T-cell (primary cell): ENCODE measurements around the gene FAM184A. TPM values are rescaled to one million over a fixed set of nuclear protein-coding genes. Genes with fewer than 3 reads are reported as not detected.

Experiments used
- ATAC-seq, 4 experiments: fragments of 200-7000 bp in 3 of 4; fragments of 150-1000 bp in 1 of 4; cut with Tn5 transposase; replicated peaks in 1 of 4; 1 replicate in 3 of 4; 2 replicates in 1 of 4; pipeline ENCODE4 v1.10.0; 2021; ENCODE audit warnings: moderate library complexity in 3 of 4, mild to moderate bottlenecking in 2 of 4, moderate number of reproducible peaks in 1 of 4
- CTCF ChIA-PET, 2 donors: fragments of 300-600 bp; sonication (Branson Sonifier 250); formaldehyde crosslinking; loops; one replicate each; lab custom pipeline; 2022; ENCODE audit warnings: antibody characterized with exemption in 2 of 2; lab: Charles Lee
- POLR2A ChIA-PET, 2 donors: fragments of 300-600 bp; sonication (Branson Sonifier 250); formaldehyde crosslinking; loops; one replicate each; lab custom pipeline; 2022; ENCODE audit warnings: antibody characterized with exemption in 2 of 2; lab: Charles Lee
- DNase-seq, 35 experiments: peaks; one replicate each; pipeline versions ENCODE4 v3.0.0 to v3.0.0-alpha.2; 2013 to 2023
- H3K27ac ChIP-seq: one replicate; pipeline ENCODE4 v1.5.1; 2013; ENCODE audit warnings: low read length
- H3K27me3 ChIP-seq, 2 experiments: replicated peaks in 1 of 2; 1 replicate in 1 of 2; 2 replicates in 1 of 2; pipeline versions ENCODE4 v1.6.1 to v1.7.0; 2013; ENCODE audit warnings: low read length in 1 of 2, mixed read lengths in 1 of 2; ENCODE audit not compliant: control insufficient read depth in 2 of 2, insufficient read depth in 2 of 2; ENCODE audit errors: extremely low read depth in 1 of 2
- H3K36me3 ChIP-seq, 2 donors: 1 replicate in 1 of 2; 2 replicates in 1 of 2; pipeline versions ENCODE4 v1.6.1 to v1.7.0; 2013; ENCODE audit warnings: low read length in 1 of 2; ENCODE audit not compliant: control insufficient read depth in 2 of 2, insufficient read depth in 1 of 2; ENCODE audit errors: extremely low read depth in 1 of 2
- H3K4me1 ChIP-seq, 2 experiments: 1 replicate in 1 of 2; 2 replicates in 1 of 2; pipeline versions ENCODE4 v1.6.1 to v1.7.0; 2013; ENCODE audit warnings: low read length in 2 of 2, mixed read lengths in 1 of 2; ENCODE audit not compliant: insufficient read depth in 2 of 2, control insufficient read depth in 1 of 2; ENCODE audit errors: extremely low read depth in 1 of 2
- H3K4me3 ChIP-seq, 2 donors: 1 replicate in 1 of 2; 2 replicates in 1 of 2; pipeline versions ENCODE4 v1.5.1 to v1.7.0; 2013; ENCODE audit warnings: mild to moderate bottlenecking in 2 of 2, low read length in 1 of 2, moderate library complexity in 1 of 2; ENCODE audit not compliant: control insufficient read depth in 1 of 2; ENCODE audit errors: extremely low read depth in 1 of 2
- H3K9me3 ChIP-seq: 2 replicates; pipeline ENCODE4 v1.7.0; 2013
- H3K27ac Mint-ChIP-seq, 2 donors: one replicate each; pipeline ENCODE4 v1.8.0; 2020 to 2021; ENCODE audit warnings: mild to moderate bottlenecking in 2 of 2, mixed read lengths in 2 of 2
- H3K27me3 Mint-ChIP-seq, 2 donors: one replicate each; pipeline ENCODE4 v1.8.0; 2021 to 2022; ENCODE audit warnings: mixed read lengths in 2 of 2
- H3K36me3 Mint-ChIP-seq: one replicate; pipeline ENCODE4 v1.8.0; 2021; ENCODE audit warnings: mixed read lengths
- H3K4me1 Mint-ChIP-seq, 3 donors: one replicate each; pipeline ENCODE4 v1.8.0; 2020 to 2022; ENCODE audit warnings: mixed read lengths in 3 of 3, mild to moderate bottlenecking in 1 of 3
- H3K4me3 Mint-ChIP-seq, 3 donors: one replicate each; pipeline ENCODE4 v1.8.0; 2020 to 2022; ENCODE audit warnings: mild to moderate bottlenecking in 3 of 3, mixed read lengths in 3 of 3, moderate library complexity in 3 of 3
- H3K9me3 Mint-ChIP-seq, 3 donors: one replicate each; pipeline ENCODE4 v1.8.0; 2020 to 2022; ENCODE audit warnings: mixed read lengths in 3 of 3
- WGBS: methylation state at CpG from one replicate; pipeline ENCODE4 v1.1.5; 2013; ENCODE audit warnings: missing lambda C conversion rate; ENCODE audit not compliant: insufficient coverage; 5-methylcytosine and 5-hydroxymethylcytosine counted together
- total RNA-seq, 35 experiments: library from RNA in 6 of 35; stranded (reverse) in 6 of 35; fragments of 120-200 nt in 1 of 35; gene quantifications; one replicate each; pipeline versions ENCODE4 v1.2.1 to v1.2.4 and lab custom pipeline; 2013 to 2026

Gene FAM184A
- total RNA-seq, 5 donors from 2014 or later (not counting 1 experiment from before 2014, with no cell fraction given) = 3.6 to 6.4 (median 5.1) TPM

DNA sequence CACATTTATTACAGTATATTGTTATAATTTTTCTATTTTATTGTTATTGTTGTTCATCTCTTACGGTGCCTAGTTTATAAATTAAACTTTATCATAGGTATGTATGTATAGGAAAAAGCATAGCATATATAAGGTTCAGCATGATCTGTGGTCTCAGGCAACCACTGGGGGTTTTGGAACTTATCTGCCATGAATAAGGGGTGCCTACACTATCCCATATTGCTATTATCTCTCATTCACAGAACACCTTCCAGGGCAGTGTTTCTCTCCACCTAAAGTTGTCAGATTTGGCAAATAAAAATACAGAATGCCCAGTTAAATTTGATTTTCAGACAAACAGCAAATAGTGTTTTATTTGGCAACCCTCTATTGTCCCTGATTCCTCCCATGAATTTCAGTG, 35.5 kb upstream of the FAM184A start:
- H3K9me3 Mint-ChIP-seq = no peaks in the 10 kb centered on the region
- POLR2A ChIA-PET = no interaction called here

DNA sequence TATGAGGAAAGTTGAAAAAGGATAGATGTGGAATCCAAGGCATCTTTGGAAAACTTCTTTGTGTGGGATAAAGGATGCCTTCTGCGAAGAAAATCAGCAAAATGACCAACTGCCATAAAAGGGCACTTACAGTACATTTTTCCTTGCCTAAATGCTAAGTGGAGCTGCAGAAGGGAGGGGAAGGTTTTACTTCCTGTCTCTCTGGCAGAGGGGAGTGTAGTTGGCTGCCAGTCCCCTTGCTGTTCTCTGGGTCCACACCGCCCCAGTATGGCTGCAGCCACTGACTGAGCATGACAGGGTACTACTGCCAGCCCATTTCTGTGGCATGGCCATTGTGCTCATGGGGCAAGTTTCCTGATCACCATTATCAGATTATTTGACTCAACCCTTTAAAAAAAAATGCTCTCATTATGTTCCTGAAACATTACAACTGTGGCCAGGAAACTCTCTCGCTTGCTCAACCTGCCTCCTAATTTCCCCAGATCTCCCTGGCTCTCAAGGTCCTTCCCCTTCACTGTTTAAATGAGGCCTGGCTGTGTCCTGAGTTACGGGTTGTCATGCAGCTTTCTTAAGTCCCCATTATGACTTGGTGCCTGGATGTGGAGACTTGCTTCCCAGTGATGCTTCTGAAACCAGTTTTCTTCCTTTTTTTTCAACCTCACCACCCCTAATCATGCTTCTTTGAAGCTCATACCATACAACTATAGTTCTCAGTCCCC, 34.5 kb upstream of the FAM184A start:
- H3K4me3 Mint-ChIP-seq = no peak overlapping the region
- WGBS = 60% methylated on average over 1 of the region's 4 CpGs
- no peak overlapping the region for H3K27ac Mint-ChIP-seq

More for the DNA sequence above, 35.5 kb upstream of the FAM184A start:
- DNase-seq = no peak
- Mint-ChIP-seq H3K4me1 (peaks cover 11 to 18% (median 11%) of the 10 kb centered on the region in 3 donors), H3K27me3 (peaks cover 0 to 3% of the 10 kb centered on the region in 2 donors), H3K36me3 (no peaks in the 10 kb centered on the region), H3K27ac (no peak overlapping the region), H3K4me3 (no peak overlapping the region)
- no CpG with 5 or more reads among the region's 1 CpG for WGBS
- ATAC-seq = no peak
- Histone ChIP-seq H3K27ac (no peak overlapping the region), H3K4me3 (no peak overlapping the region), H3K36me3 (no peaks in the 10 kb centered on the region), H3K4me1 (no peaks in the 10 kb centered on the region), H3K9me3 (no peaks in the 10 kb centered on the region), H3K27me3 (no peaks in the 10 kb centered on the region)
- CTCF ChIA-PET = no interaction called here

DNA sequence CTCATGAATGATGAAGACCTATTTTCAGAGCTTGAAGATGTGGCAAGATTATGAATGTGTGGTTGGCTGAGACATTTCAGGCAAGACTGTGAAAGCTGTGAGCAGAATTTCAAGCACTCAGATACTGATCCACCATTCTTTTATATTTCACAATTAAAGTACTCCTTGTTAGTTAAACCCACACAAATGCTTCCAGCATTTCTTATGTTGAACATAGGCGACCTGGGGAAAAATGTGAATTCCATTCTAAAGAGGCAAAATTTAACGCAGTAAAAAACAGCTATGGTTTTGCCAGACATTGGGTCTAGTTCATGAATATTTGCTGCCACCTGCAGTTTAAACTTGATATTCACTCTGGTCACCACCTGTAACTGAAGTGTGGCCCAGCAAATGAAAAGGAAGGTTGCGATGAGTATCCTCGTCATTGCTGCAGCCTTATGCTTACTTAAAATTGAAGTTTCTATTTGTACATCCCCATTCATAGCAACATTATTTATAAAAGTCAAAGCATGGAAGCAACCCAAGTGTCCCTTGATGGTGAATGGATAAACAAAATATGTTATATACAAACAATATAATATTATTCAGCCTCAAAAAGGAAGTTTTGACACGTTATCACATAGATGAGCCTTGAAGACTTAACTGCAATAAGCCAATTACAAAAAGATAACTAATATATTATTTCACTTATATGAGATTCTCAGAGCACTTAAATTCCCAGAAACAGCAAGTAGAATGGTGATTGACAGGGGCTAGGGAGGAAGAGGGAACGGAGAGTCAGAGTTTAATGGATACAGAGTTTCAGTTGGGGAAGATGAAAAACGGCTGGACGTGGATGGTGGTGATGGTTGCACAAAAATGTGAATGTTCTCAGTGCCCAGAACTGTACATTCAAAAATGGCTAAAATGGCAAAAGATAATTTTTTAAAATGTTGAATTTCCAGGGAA, 32.4 kb upstream of the FAM184A start:
- no peak overlapping the region for H3K4me3 ChIP-seq
- no peaks in the 10 kb centered on the region for H3K9me3 ChIP-seq
- DNase-seq (peak in 28 of 35 experiments; percentile 5 to 81 (median 32)), ATAC-seq (peak; percentile 83 to 86 (median 85))
- no peaks in the 10 kb centered on the region for H3K4me1 ChIP-seq
- peak overlapping the region in 1 of 2 donors; percentile 12 for H3K27ac Mint-ChIP-seq
- H3K4me3 Mint-ChIP-seq = no peak overlapping the region
- H3K27ac ChIP-seq = no peak overlapping the region
- 60% methylated on average over 5 of the region's 8 CpGs for WGBS
- no peaks in the 10 kb centered on the region for H3K9me3 Mint-ChIP-seq
- H3K4me1 Mint-ChIP-seq = peaks cover 11 to 18% (median 11%) of the 10 kb centered on the region in 3 donors
- CTCF ChIA-PET = interaction anchor here (0.6 to 3.4 kb wide), 46 partner anchors 8 to 1661 kb away, joined by 3 to 111 read pairs (median 4); partner anchors contain the start of gene FAM184A (in 1 of the 2)
- POLR2A ChIA-PET = interaction anchor here (0.5 to 1.2 kb wide), 3 partner anchors 33 to 478 kb away, joined by 3 to 8 read pairs (median 3); no protein-coding TSS in a partner anchor
- peaks cover 0 to 3% of the 10 kb centered on the region in 2 donors for H3K27me3 Mint-ChIP-seq
- H3K36me3 Mint-ChIP-seq = no peaks in the 10 kb centered on the region
- no peaks in the 10 kb centered on the region for H3K36me3 ChIP-seq
- H3K27me3 ChIP-seq = no peaks in the 10 kb centered on the region

More for the DNA sequence above, 34.5 kb upstream of the FAM184A start:
- H3K27me3 Mint-ChIP-seq = peaks cover 0 to 3% of the 10 kb centered on the region in 2 donors
- no peak for ATAC-seq
- ChIA-PET CTCF (interaction anchor here in 1 of 2 donors (0.5 to 0.7 kb wide), 3 partner anchors 10 to 857 kb away, joined by 3 to 4 read pairs (median 3); no protein-coding TSS in a partner anchor), POLR2A (no interaction called here)
- no peak overlapping the region for H3K27ac ChIP-seq
- H3K36me3 Mint-ChIP-seq = no peaks in the 10 kb centered on the region
- H3K9me3 Mint-ChIP-seq = no peaks in the 10 kb centered on the region
- no peaks in the 10 kb centered on the region for H3K36me3 ChIP-seq
- no peak overlapping the region for H3K4me3 ChIP-seq
- no peaks in the 10 kb centered on the region for H3K4me1 ChIP-seq
- no peaks in the 10 kb centered on the region for H3K9me3 ChIP-seq
- H3K4me1 Mint-ChIP-seq = peaks cover 11 to 18% (median 11%) of the 10 kb centered on the region in 3 donors
- DNase-seq = no peak
- no peaks in the 10 kb centered on the region for H3K27me3 ChIP-seq

DNA sequence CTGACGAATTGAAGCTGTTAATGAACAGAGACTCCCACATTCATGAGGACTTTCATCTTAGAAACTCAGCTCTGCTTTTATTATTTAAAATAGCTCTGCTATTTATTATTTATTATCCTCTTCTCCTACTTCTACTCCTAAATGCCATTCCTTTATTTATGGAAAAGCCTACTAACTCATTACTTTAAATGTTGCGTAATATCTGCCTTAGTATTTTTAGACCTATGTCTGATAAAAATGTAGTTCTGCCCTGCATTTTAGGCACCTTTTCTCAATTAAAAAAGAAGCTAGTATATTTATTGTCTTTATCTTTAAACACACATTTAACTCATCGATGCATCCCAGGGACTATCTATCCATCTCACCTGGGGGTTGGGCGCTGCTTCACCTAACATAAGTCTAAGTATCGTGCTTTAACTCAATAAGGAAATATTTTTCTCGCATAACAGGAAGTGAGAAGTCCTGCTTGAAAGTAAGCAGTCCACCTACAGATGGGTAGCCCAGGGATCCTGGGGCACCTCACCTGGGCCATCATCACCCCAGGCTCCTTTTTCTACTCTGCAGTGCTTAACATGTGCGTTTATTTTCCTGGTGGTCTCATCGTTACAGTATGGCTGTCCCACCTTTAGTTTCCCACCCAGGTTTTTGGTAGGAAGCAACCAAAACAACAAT, 31.3 kb upstream of the FAM184A start:
- Histone ChIP-seq H3K4me3 (no peak overlapping the region), H3K27me3 (no peaks in the 10 kb centered on the region), H3K27ac (no peak overlapping the region), H3K9me3 (no peaks in the 10 kb centered on the region), H3K36me3 (no peaks in the 10 kb centered on the region), H3K4me1 (no peaks in the 10 kb centered on the region)
- WGBS = 89% methylated on average over 2 of the region's 8 CpGs
- peaks cover 0 to 3% of the 10 kb centered on the region in 2 donors for H3K27me3 Mint-ChIP-seq
- ATAC-seq = no peak
- peaks cover 11 to 18% (median 11%) of the 10 kb centered on the region in 3 donors for H3K4me1 Mint-ChIP-seq
- no peak for DNase-seq
- H3K27ac Mint-ChIP-seq = peak overlapping the region; percentile 37 to 52
- no peaks in the 10 kb centered on the region for H3K9me3 Mint-ChIP-seq
- no peaks in the 10 kb centered on the region for H3K36me3 Mint-ChIP-seq
- peak overlapping the region in 1 of 3 donors; percentile 22 for H3K4me3 Mint-ChIP-seq
- CTCF ChIA-PET = interaction anchor here (0.6 to 3.4 kb wide), 35 partner anchors 10 to 1135 kb away, joined by 3 to 111 read pairs (median 4); partner anchors contain the start of gene FAM184A (in 1 of the 2)
- POLR2A ChIA-PET = interaction anchor here in 1 of 2 donors (0.6 kb wide), 1 partner anchor 477 kb away, joined by 3 read pairs; no protein-coding TSS in a partner anchor

DNA sequence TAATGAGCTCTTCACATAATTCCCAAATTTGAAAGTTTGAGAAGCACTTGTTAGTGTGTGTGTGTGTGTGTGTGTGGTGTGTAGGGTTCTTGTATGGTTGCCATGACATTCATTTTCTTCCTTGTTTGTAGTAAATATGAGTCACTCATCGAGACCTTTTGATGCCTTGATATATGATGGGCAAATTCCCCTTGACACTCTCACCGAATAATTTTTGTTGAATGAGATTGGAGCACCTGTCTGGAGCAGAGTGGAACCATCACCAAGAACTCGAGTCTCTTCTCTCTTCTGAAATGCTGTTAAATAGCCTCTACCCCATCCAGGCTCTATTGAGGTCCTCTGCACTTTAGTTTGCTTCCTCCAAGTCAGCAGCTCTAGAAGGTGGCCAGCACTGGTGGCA, 29.6 kb upstream of the FAM184A start:
- WGBS = 80% methylated on average over 1 of the region's 3 CpGs
- CTCF ChIA-PET = interaction anchor here (1.3 to 3.3 kb wide), 2 partner anchors 24 to 543 kb away, joined by 4 to 26 read pairs; no protein-coding TSS in a partner anchor
- Histone ChIP-seq H3K27ac (no peak overlapping the region), H3K4me3 (no peak overlapping the region), H3K36me3 (no peaks in the 10 kb centered on the region), H3K9me3 (no peaks in the 10 kb centered on the region), H3K4me1 (no peaks in the 10 kb centered on the region), H3K27me3 (no peaks in the 10 kb centered on the region)
- Mint-ChIP-seq H3K4me1 (peaks cover 11 to 18% (median 11%) of the 10 kb centered on the region in 3 donors), H3K4me3 (no peak overlapping the region), H3K36me3 (no peaks in the 10 kb centered on the region), H3K27ac (no peak overlapping the region), H3K27me3 (no peaks in the 10 kb centered on the region), H3K9me3 (no peaks in the 10 kb centered on the region)
- no peak for ATAC-seq
- POLR2A ChIA-PET = no interaction called here
- DNase-seq = no peak
